Activated CD8-positive, alpha-beta memory T cell treated with anti-CD3 and anti-CD28 coated beads, Interleukin-2, amount 50 U/mL, for 1 hour (primary cell): ENCODE results near the gene CLEC16A.

Source experiments
- DNase-seq: peaks from one replicate; pipeline ENCODE4 v3.0.0-alpha.2; 2020; ENCODE audit errors: extremely low read depth

CLEC16A gene

GRCh38 chr16:11160676-11161115 is 216.3 kb downstream of the CLEC16A start:
- DNase-seq = no peak

GRCh38 chr16:11161439-11161838 is 217.1 kb downstream of the CLEC16A start:
- DNase-seq = no peak

GRCh38 chr16:11161974-11162373 is 217.6 kb downstream of the CLEC16A start:
- no peak for DNase-seq

GRCh38 chr16:11162586-11163268 is 218.4 kb downstream of the CLEC16A start:
- no peak for DNase-seq

GRCh38 chr16:11163761-11164261 is 219.4 kb downstream of the CLEC16A start:
- DNase-seq = no peak

GRCh38 chr16:11164482-11165270 is 220.3 kb downstream of the CLEC16A start:
- DNase-seq = no peak

- DNase-seq = no peak
These were observed 221.0 kb downstream of the CLEC16A start for GRCh38 chr16:11165349-11165748.

GRCh38 chr16:11165894-11166665 is 221.7 kb downstream of the CLEC16A start:
- no peak for DNase-seq

GRCh38 chr16:11167581-11167980 is 223.2 kb downstream of the CLEC16A start:
- DNase-seq = no peak

GRCh38 chr16:11168386-11169051 is 224.2 kb downstream of the CLEC16A start:
- DNase-seq = no peak

- DNase-seq = no peak
These were observed 225.3 kb downstream of the CLEC16A start for GRCh38 chr16:11169641-11170040.

GRCh38 chr16:11170201-11170600 is 225.8 kb downstream of the CLEC16A start:
- DNase-seq = no peak

- DNase-seq = no peak
These were observed 226.5 kb downstream of the CLEC16A start for GRCh38 chr16:11170696-11171447.

GRCh38 chr16:11171448-11171709 is 227.0 kb downstream of the CLEC16A start:
- DNase-seq = no peak

- no peak for DNase-seq
These were observed 227.5 kb downstream of the CLEC16A start for GRCh38 chr16:11171757-11172299.

GRCh38 chr16:11173426-11173825 is 229.1 kb downstream of the CLEC16A start:
- no peak for DNase-seq

GRCh38 chr16:11174141-11174540 is 229.8 kb downstream of the CLEC16A start:
- no peak for DNase-seq

GRCh38 chr16:11175106-11175786 is 230.9 kb downstream of the CLEC16A start:
- no peak for DNase-seq

GRCh38 chr16:11175787-11176341 is 231.5 kb downstream of the CLEC16A start:
- no peak for DNase-seq

- DNase-seq = no peak
These were observed 233.3 kb downstream of the CLEC16A start for GRCh38 chr16:11177578-11178160.
